Measurements from ENCODE around the gene RPN2. TPM values are rescaled to one million over a fixed set of nuclear protein-coding genes. Genes with fewer than 3 reads are reported as not detected.

The RPN2 gene
- total and polyA plus RNA-seq, 10 of the 15 experiments (the other 5 are each of a cell fraction or from before 2014, with no cell fraction given): 148 to 365 (median 228) TPM

GRCh38 chr20:37256286-37256685, 77.2 kb downstream of the RPN2 start:
- H2AFZ ChIP-seq (ENCODE audit: control insufficient read depth, low read depth, low read length): no peak overlapping the region
- H3K4me2 ChIP-seq (ENCODE audit: control insufficient read depth, insufficient read depth): no peak overlapping the region
- ChIA-PET SMC1A (ENCODE audit: uncharacterized antibody, unreplicated experiment) (interaction anchor here (1.2 kb wide), 1 partner anchor 11 kb away, joined by 3 read pairs; no protein-coding TSS in a partner anchor), POLR2A (no interaction called here), RAD21 (ENCODE audit: unreplicated experiment) (no interaction called here), CTCF (interaction anchor here (0.9 to 2.3 kb wide), 3 partner anchors 9 to 63 kb away, joined by 3 to 7 read pairs (median 3); no protein-coding TSS in a partner anchor)
- WGBS (ENCODE audit: insufficient coverage, insufficient replicate concordance, low lambda C conversion rate, missing lambda C conversion rate): 69% methylated on average over 11 of the region's 11 CpGs
- H3K9me3 ChIP-seq (replicated peaks; ENCODE audit: control insufficient read depth, insufficient read depth, low read length): no peaks in the 10 kb centered on the region
- H3K4me1 ChIP-seq (ENCODE audit: control insufficient read depth, insufficient read depth, low read length): no peaks in the 10 kb centered on the region
- no peaks in the 10 kb centered on the region for H3K27me3 ChIP-seq (replicated peaks in 1 of 2; ENCODE audit: control insufficient read depth in 2 of 2, insufficient read depth in 2 of 2, low read length in 1 of 2)
- intact Hi-C loops (cut with micrococcal nuclease; ENCODE audit: unreplicated experiment) (no loop called here), in situ Hi-C loops (cut with MboI) (no loop called here)
- BruUV-seq (replicated peaks): no TSS peak
- H3K36me3 ChIP-seq (ENCODE audit: control insufficient read depth in 2 of 2, insufficient read depth in 2 of 2, low read length in 1 of 2): no peaks in the 10 kb centered on the region
- no peak overlapping the region for H3K27ac ChIP-seq (ENCODE audit: control insufficient read depth, insufficient read depth)
- no peak for DNase-seq (ENCODE audit: low read depth, low spot score)
- H3K4me3 ChIP-seq: no peak overlapping the region
- H3K9ac ChIP-seq (ENCODE audit: control insufficient read depth, insufficient read depth, low read length): no peak overlapping the region
- TF ChIP-seq NR2C2 (IDR thresholded peaks at IDR 0.05; ENCODE audit: borderline replicate concordance, control insufficient read depth, insufficient read length, low read depth) (no peak), PML (IDR thresholded peaks at IDR 0.05; ENCODE audit: low read length) (no peak), TAF1 (IDR thresholded peaks at IDR 0.05; ENCODE audit: borderline replicate concordance, low read depth, low read length) (no peak), MTA2 (IDR thresholded peaks at IDR 0.05; ENCODE audit: low read depth) (no peak), RAD51 (IDR thresholded peaks at IDR 0.05) (no peak), GATAD2B (conservative IDR thresholded peaks at IDR 0.05; ENCODE audit: low read depth) (no peak), ATF7 (IDR thresholded peaks at IDR 0.05; ENCODE audit: low read depth) (no peak), MEF2B (IDR thresholded peaks at IDR 0.05; ENCODE audit: partially characterized antibody, poor library complexity, severe bottlenecking) (no peak), NR2F1 (conservative IDR thresholded peaks at IDR 0.05) (no peak)
- no peak for FAIRE-seq
- H3K79me2 ChIP-seq (ENCODE audit: control insufficient read depth, insufficient read depth, low read length): no peaks in the 10 kb centered on the region
- no peaks in the 10 kb centered on the region for H4K20me1 ChIP-seq (ENCODE audit: control insufficient read depth, insufficient read depth)
- ATAC-seq: no peak

- no peaks in the 10 kb centered on the region for H3K27me3 ChIP-seq (replicated peaks in 1 of 2; ENCODE audit: control insufficient read depth in 2 of 2, insufficient read depth in 2 of 2, low read length in 1 of 2)
- in situ Hi-C loops (cut with MboI) (no loop called here), intact Hi-C loops (cut with micrococcal nuclease; ENCODE audit: unreplicated experiment) (no loop called here)
- no peaks in the 10 kb centered on the region for H3K79me2 ChIP-seq (ENCODE audit: control insufficient read depth, insufficient read depth, low read length)
- 26% methylated on average over 2 of the region's 2 CpGs for WGBS (ENCODE audit: insufficient coverage, insufficient replicate concordance, low lambda C conversion rate, missing lambda C conversion rate)
- H4K20me1 ChIP-seq (ENCODE audit: control insufficient read depth, insufficient read depth): no peaks in the 10 kb centered on the region
- H3K9ac ChIP-seq (ENCODE audit: control insufficient read depth, insufficient read depth, low read length): no peak overlapping the region
- H3K27ac ChIP-seq (ENCODE audit: control insufficient read depth, insufficient read depth): no peak overlapping the region
- H3K4me3 ChIP-seq: no peak overlapping the region
- H3K4me2 ChIP-seq (ENCODE audit: control insufficient read depth, insufficient read depth): no peak overlapping the region
- POLR2A ChIA-PET: interaction anchor here (0.7 kb wide), 1 partner anchor 895 kb away, joined by 4 read pairs; no protein-coding TSS in a partner anchor
- SMC1A ChIA-PET (ENCODE audit: uncharacterized antibody, unreplicated experiment): interaction anchor here (0.6 to 1.2 kb wide), 2 partner anchors 9 to 17 kb away, joined by 3 to 4 read pairs; no protein-coding TSS in a partner anchor
- FAIRE-seq: no peak
- no peak for DNase-seq (ENCODE audit: low read depth, low spot score)
- H2AFZ ChIP-seq (ENCODE audit: control insufficient read depth, low read depth, low read length): no peak overlapping the region
- no TSS peak for BruUV-seq (replicated peaks)
- RAD21 ChIA-PET (ENCODE audit: unreplicated experiment): interaction anchor here (0.7 kb wide), 1 partner anchor 44 kb away, joined by 3 read pairs; no protein-coding TSS in a partner anchor
- H3K4me1 ChIP-seq (ENCODE audit: control insufficient read depth, insufficient read depth, low read length): no peaks in the 10 kb centered on the region
- no peaks in the 10 kb centered on the region for H3K9me3 ChIP-seq (replicated peaks; ENCODE audit: control insufficient read depth, insufficient read depth, low read length)
- CTCF ChIA-PET: no interaction called here
- no peaks in the 10 kb centered on the region for H3K36me3 ChIP-seq (ENCODE audit: control insufficient read depth in 2 of 2, insufficient read depth in 2 of 2, low read length in 1 of 2)
- no peak for ATAC-seq
- TF ChIP-seq IRF3 (IDR thresholded peaks at IDR 0.05): no peak
- TF ChIP-seq SKIL (IDR thresholded peaks at IDR 0.05; ENCODE audit: low read depth, poor library complexity, severe bottlenecking): no peak
- no peak for TF ChIP-seq GATAD2B (conservative IDR thresholded peaks at IDR 0.05; ENCODE audit: low read depth)
- TF ChIP-seq POLR2A (IDR thresholded peaks at IDR 0.05; ENCODE audit: low read depth, low read length): no peak
- TF ChIP-seq GABPA (IDR thresholded peaks at IDR 0.05; ENCODE audit: low read depth): no peak
- no peak for TF ChIP-seq NFYA (IDR thresholded peaks at IDR 0.05; ENCODE audit: borderline replicate concordance, low read depth, low read length)
- no peak for TF ChIP-seq USF1 (IDR thresholded peaks at IDR 0.05; ENCODE audit: borderline replicate concordance, extremely low read length, insufficient read depth, low read depth, low read length)
These were observed 78.4 kb downstream of the RPN2 start for GRCh38 chr20:37257530-37257929.
